Stimulated activated CD4-positive, alpha-beta T cell treated with anti-CD3 and anti-CD28 coated beads, Interleukin-2, amount 100 ng/mL, for 24 hours (primary cell): ENCODE measurements around the gene SMYD3.
"Not testable (repeated sequence)": the region's sequence is repeated elsewhere in the genome, so short reads cannot be mapped to it uniquely, and the experiment has no call there.

ENCODE experiments used
- DNase-seq, 2 donors: peaks; one replicate each; pipeline ENCODE4 v3.0.0-alpha.2; 2020

The SMYD3 gene

GRCh38 chr1:246404078-246404477, 103.0 kb downstream of the SMYD3 start:
- DNase-seq: no peak

GRCh38 chr1:246398126-246398813, 108.8 kb downstream of the SMYD3 start:
- DNase-seq: no peak

GRCh38 chr1:246397046-246397445, 110.0 kb downstream of the SMYD3 start:
- DNase-seq: no peak

- no peak for DNase-seq
Measured at GRCh38 chr1:246396322-246396721, 110.8 kb downstream of the SMYD3 start.

GRCh38 chr1:246394121-246394520, 113.0 kb downstream of the SMYD3 start:
- DNase-seq: no peak

GRCh38 chr1:246390855-246391254, 116.2 kb downstream of the SMYD3 start:
- DNase-seq: no peak

GRCh38 chr1:246384616-246385015, 122.5 kb downstream of the SMYD3 start:
- DNase-seq: no peak

GRCh38 chr1:246383791-246384190, 123.3 kb downstream of the SMYD3 start:
- DNase-seq: no peak

GRCh38 chr1:246383239-246383589, 123.9 kb downstream of the SMYD3 start:
- DNase-seq: no peak

- no peak for DNase-seq
Measured at GRCh38 chr1:246382589-246383238, 124.4 kb downstream of the SMYD3 start.

- no peak for DNase-seq
Measured at GRCh38 chr1:246381452-246381851, 125.6 kb downstream of the SMYD3 start.

GRCh38 chr1:246377625-246378153, 129.4 kb downstream of the SMYD3 start:
- no peak for DNase-seq

- no peak for DNase-seq
Measured at GRCh38 chr1:246373828-246374569, 133.1 kb downstream of the SMYD3 start.

GRCh38 chr1:246372559-246372958, 134.5 kb downstream of the SMYD3 start:
- no peak for DNase-seq

- DNase-seq: no peak
Measured at GRCh38 chr1:246367041-246367440, 140.0 kb downstream of the SMYD3 start.

GRCh38 chr1:246365708-246366107, 141.4 kb downstream of the SMYD3 start:
- no peak for DNase-seq

GRCh38 chr1:246364415-246364941, 142.6 kb downstream of the SMYD3 start:
- no peak for DNase-seq

GRCh38 chr1:246357014-246357598, 150.0 kb downstream of the SMYD3 start:
- DNase-seq: not testable (repeated sequence)

GRCh38 chr1:246355411-246356230, 151.5 kb downstream of the SMYD3 start:
- no peak for DNase-seq

- no peak for DNase-seq
Measured at GRCh38 chr1:246351721-246352120, 155.4 kb downstream of the SMYD3 start.

- no peak for DNase-seq
Measured at GRCh38 chr1:246350745-246351144, 156.3 kb downstream of the SMYD3 start.

GRCh38 chr1:246343937-246344336, 163.1 kb downstream of the SMYD3 start:
- no peak for DNase-seq
